ENCODE results near the gene NBL1.
"Not testable (repeated sequence)": the region's sequence is repeated elsewhere in the genome, so short reads cannot be mapped to it uniquely, and the experiment has no call there.

NBL1 gene

GRCh38 chr1:19636065-19636464 is 8.0 kb upstream of the NBL1 start:
- no peaks in the 10 kb centered on the region for H4K20me1 ChIP-seq (ENCODE audit: control insufficient read depth, insufficient read depth, low read depth, low read length)
- no peaks in the 10 kb centered on the region for H3F3A ChIP-seq (ENCODE audit: control insufficient read depth, insufficient read depth)
- no peak overlapping the region for H3K27ac ChIP-seq (ENCODE audit: low read depth, low read length)
- H3K27me3 ChIP-seq (ENCODE audit: control insufficient read depth, low read length), result peaks cover 7% of the 10 kb centered on the region
- H3K9me3 ChIP-seq (ENCODE audit: control insufficient read depth, insufficient read depth, low read length), result no peaks in the 10 kb centered on the region
- H3K4me3 ChIP-seq (ENCODE audit: low read length), result no peak overlapping the region
- no peaks in the 10 kb centered on the region for H3K36me3 ChIP-seq (ENCODE audit: control insufficient read depth, low read length)
- TF ChIP-seq CTCF (IDR thresholded peaks at IDR 0.05; ENCODE audit: low read depth, low read length, poor library complexity, severe bottlenecking) (no peak), EZH2phosphoT487 (IDR thresholded peaks at IDR 0.05; ENCODE audit: borderline replicate concordance, low read length) (no peak)
- no peak overlapping the region for H3K4me2 ChIP-seq (ENCODE audit: low read length)
- no peaks in the 10 kb centered on the region for H3K79me2 ChIP-seq (ENCODE audit: control insufficient read depth, low read length)
- H3K9me2 ChIP-seq (replicated peaks; ENCODE audit: control insufficient read depth, low read length), result no peaks in the 10 kb centered on the region
- no peaks in the 10 kb centered on the region for H3K4me1 ChIP-seq (ENCODE audit: control insufficient read depth, low read length)

GRCh38 chr1:19636749-19637148 is 7.4 kb upstream of the NBL1 start:
- not testable (repeated sequence) for H3K9me2 ChIP-seq (replicated peaks; ENCODE audit: control insufficient read depth, low read length); H3K4me1 ChIP-seq (ENCODE audit: control insufficient read depth, low read length); H3K36me3 ChIP-seq (ENCODE audit: control insufficient read depth, low read length); H3K9me3 ChIP-seq (ENCODE audit: control insufficient read depth, insufficient read depth, low read length); H3K4me3 ChIP-seq (ENCODE audit: low read length); H3F3A ChIP-seq (ENCODE audit: control insufficient read depth, insufficient read depth); H3K27ac ChIP-seq (ENCODE audit: low read depth, low read length); H3K4me2 ChIP-seq (ENCODE audit: low read length); H3K79me2 ChIP-seq (ENCODE audit: control insufficient read depth, low read length); H4K20me1 ChIP-seq (ENCODE audit: control insufficient read depth, insufficient read depth, low read depth, low read length)
- peaks cover 12% of the 10 kb centered on the region for H3K27me3 ChIP-seq (ENCODE audit: control insufficient read depth, low read length)

GRCh38 chr1:19637606-19638005 is 6.5 kb upstream of the NBL1 start:
- no peak overlapping the region for H3K4me2 ChIP-seq (ENCODE audit: low read length)
- H3F3A ChIP-seq (ENCODE audit: control insufficient read depth, insufficient read depth), result no peaks in the 10 kb centered on the region
- H3K79me2 ChIP-seq (ENCODE audit: control insufficient read depth, low read length), result no peaks in the 10 kb centered on the region
- no peak overlapping the region for H3K4me3 ChIP-seq (ENCODE audit: low read length)
- H3K9me3 ChIP-seq (ENCODE audit: control insufficient read depth, insufficient read depth, low read length), result no peaks in the 10 kb centered on the region
- H3K4me1 ChIP-seq (ENCODE audit: control insufficient read depth, low read length), result no peaks in the 10 kb centered on the region
- no peaks in the 10 kb centered on the region for H3K9me2 ChIP-seq (replicated peaks; ENCODE audit: control insufficient read depth, low read length)
- H3K27ac ChIP-seq (ENCODE audit: low read depth, low read length), result no peak overlapping the region
- TF ChIP-seq CTCF (IDR thresholded peaks at IDR 0.05; ENCODE audit: low read depth, low read length, poor library complexity, severe bottlenecking), result no peak
- H3K36me3 ChIP-seq (ENCODE audit: control insufficient read depth, low read length), result no peaks in the 10 kb centered on the region
- H3K27me3 ChIP-seq (ENCODE audit: control insufficient read depth, low read length), result peaks cover 15% of the 10 kb centered on the region
- no peaks in the 10 kb centered on the region for H4K20me1 ChIP-seq (ENCODE audit: control insufficient read depth, insufficient read depth, low read depth, low read length)

GRCh38 chr1:19639228-19639627 is 4.9 kb upstream of the NBL1 start:
- H3K27me3 ChIP-seq (ENCODE audit: control insufficient read depth, low read length), result peaks cover 27% of the 10 kb centered on the region
- H3F3A ChIP-seq (ENCODE audit: control insufficient read depth, insufficient read depth); H3K79me2 ChIP-seq (ENCODE audit: control insufficient read depth, low read length); H4K20me1 ChIP-seq (ENCODE audit: control insufficient read depth, insufficient read depth, low read depth, low read length); H3K9me3 ChIP-seq (ENCODE audit: control insufficient read depth, insufficient read depth, low read length); H3K4me2 ChIP-seq (ENCODE audit: low read length); H3K9me2 ChIP-seq (replicated peaks; ENCODE audit: control insufficient read depth, low read length); H3K27ac ChIP-seq (ENCODE audit: low read depth, low read length); H3K4me3 ChIP-seq (ENCODE audit: low read length); H3K4me1 ChIP-seq (ENCODE audit: control insufficient read depth, low read length); H3K36me3 ChIP-seq (ENCODE audit: control insufficient read depth, low read length): not testable (repeated sequence)

Measured in DOHH2 (cell line).